Activated T-helper 2 cell treated with anti-CD3 and anti-CD28 coated beads, Interferon-gamma antibody, Interleukin-2, Interleukin-4, amounts not matched to agents 10 μg/mL and 5 μg/mL and 100 μg/mL, durations not matched to agents 14 hours and 24 hours and 36 hours (primary cell): Measurements from ENCODE around the gene RARG. TPM values are rescaled to one million over a fixed set of nuclear protein-coding genes. Genes with fewer than 3 reads are reported as not detected.

ENCODE experiments used
- DNase-seq: peaks from one replicate; pipeline ENCODE4 v3.0.0; 2021; ENCODE audit warnings: low spot score
- H3K27ac Mint-ChIP-seq: one replicate; pipeline ENCODE4 v1.8.0; 2021; ENCODE audit warnings: mixed read lengths
- H3K27me3 Mint-ChIP-seq: one replicate; pipeline ENCODE4 v1.8.0; 2021; ENCODE audit warnings: low read depth, mixed read lengths
- H3K36me3 Mint-ChIP-seq: one replicate; pipeline ENCODE4 v1.8.0; 2021; ENCODE audit warnings: low read depth, mixed read lengths
- H3K4me1 Mint-ChIP-seq: one replicate; pipeline ENCODE4 v1.8.0; 2021; ENCODE audit warnings: low read depth, mixed read lengths
- H3K4me3 Mint-ChIP-seq: one replicate; pipeline ENCODE4 v1.8.0; 2021; ENCODE audit warnings: low read depth, mild to moderate bottlenecking, moderate library complexity, mixed read lengths
- H3K9me3 Mint-ChIP-seq: one replicate; pipeline ENCODE4 v1.8.0; 2021; ENCODE audit warnings: mixed read lengths
- intact Hi-C: fragments of 100-400 bp; cut with micrococcal nuclease; formaldehyde crosslinking; loops from one replicate; pipeline ENCODE4 v1.15.1; 2023
- total RNA-seq: library from RNA; stranded (reverse); gene quantifications from 2 replicates; pipeline ENCODE4 v1.2.3, GENCODE V29; 2022

Gene RARG
- total RNA-seq, 1 donor from 2014 or later, result 38.5 TPM

DNA sequence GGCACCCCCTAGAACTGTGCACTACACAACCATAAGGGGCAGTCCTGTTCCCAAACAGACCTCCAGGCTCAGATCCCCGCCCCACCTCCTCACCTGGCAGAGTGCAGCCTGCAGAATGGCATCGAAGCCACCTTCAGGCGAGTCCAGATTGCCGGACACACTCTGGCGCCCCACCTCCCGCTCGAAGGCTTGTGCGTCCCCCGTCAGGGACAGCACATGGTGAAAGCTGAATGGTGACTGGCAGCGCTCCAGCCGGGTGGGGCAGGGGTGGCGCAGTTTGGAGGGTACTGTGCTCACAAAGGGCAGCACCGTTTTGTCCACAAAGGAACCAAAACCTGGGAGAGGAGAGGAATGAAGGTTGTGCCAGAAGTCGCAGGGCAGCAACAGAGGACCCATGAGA is 35.5 kb downstream of the RARG start:
- Mint-ChIP-seq H3K36me3 (peaks cover 77% of the 10 kb centered on the region), H3K4me1 (peaks cover 32% of the 10 kb centered on the region), H3K4me3 (no peak overlapping the region), H3K9me3 (no peaks in the 10 kb centered on the region), H3K27me3 (no peaks in the 10 kb centered on the region), H3K27ac (peak overlapping the region; percentile 41)
- no peak for DNase-seq
- intact Hi-C loops, result no loop called here

DNA sequence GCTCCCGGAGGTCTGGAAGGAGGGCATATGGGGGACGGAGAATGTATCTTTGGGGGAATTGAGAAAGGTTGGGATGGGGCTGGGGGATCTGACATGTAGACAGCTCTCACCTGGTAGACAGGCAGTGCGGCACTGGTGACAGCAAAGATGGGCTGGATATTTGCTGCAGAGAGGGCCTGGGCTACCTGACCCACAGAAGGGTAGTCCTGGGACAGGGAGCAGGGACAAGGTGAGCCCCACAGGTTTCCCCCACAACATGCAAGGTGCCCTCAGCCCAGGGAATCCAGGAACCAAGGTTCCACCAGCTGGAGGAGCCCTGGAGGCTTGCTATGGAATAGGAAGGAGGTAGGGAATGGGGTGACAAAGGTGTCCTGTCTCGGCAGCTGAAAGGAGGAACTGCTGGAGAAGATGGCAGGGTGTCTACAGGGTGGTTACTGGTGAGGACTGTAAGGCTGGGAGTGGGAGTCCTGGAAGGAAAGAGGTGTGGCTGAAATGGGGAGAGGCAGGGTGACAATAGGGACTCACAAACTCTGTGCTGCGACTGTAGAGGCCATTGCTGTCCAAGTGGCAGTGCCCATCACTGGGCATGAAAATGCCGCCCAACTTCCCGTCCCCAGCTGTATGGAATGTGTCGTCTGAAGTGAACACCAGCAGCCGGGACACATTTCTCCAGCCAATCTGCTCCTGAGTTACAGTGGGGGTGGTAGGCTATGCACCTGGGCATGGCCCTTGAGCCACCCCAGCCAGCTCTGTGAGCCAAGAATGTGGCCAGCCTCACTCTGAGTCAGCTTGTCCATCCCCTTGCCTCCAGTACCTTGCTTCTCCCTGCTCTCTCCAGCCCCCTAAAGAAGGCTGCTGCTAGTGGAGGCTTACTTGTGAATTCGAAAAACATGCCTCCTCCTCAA is 36.2 kb downstream of the RARG start:
- Mint-ChIP-seq H3K27me3 (no peaks in the 10 kb centered on the region), H3K36me3 (peaks cover 75% of the 10 kb centered on the region), H3K4me3 (no peak overlapping the region), H3K4me1 (peaks cover 31% of the 10 kb centered on the region), H3K27ac (no peak overlapping the region), H3K9me3 (no peaks in the 10 kb centered on the region)
- intact Hi-C loops, result no loop called here
- DNase-seq, result no peak

- Mint-ChIP-seq H3K27ac (no peak overlapping the region), H3K36me3 (peaks cover 76% of the 10 kb centered on the region)
- intact Hi-C loops, result no loop called here
These were observed 37.0 kb downstream of the RARG start for GRCh38 chr12:53194973-53195372.

DNA sequence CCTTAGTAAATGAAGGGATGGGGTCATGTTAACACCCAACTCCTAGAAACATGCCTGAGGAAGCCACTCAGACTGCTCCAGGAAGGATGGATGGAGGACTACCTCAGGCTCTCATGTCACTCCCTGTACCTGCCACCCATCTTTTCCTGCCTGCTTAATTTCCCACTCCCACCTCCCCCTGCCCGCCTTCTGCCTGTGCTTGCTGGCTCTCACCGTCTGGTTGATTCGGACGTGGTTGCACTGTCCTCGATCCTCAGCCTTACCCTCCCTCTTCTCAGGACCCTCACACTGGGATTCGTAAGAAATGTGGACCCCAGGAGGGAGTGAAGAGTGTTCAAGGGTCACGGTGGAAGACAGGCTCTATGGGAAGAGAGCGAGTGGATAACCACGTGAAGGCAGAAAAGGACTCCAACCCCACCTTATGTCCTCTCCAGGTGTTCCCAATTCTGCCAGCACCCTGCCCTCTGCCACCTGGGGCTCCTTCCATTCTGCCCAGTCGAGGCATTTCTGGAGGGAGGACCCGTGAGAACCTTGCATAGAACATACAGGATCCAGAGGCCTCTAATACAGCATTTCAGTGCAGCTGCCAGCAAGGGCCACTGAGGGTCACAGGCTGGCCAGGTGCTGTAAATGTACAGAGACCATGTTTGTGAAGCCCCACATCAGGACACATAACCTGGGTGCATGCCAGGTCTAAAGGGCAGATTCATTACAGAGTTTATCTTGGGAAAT is 37.9 kb downstream of the RARG start:
- H3K27me3 Mint-ChIP-seq, result no peaks in the 10 kb centered on the region
- intact Hi-C loops, result no loop called here
- H3K4me3 Mint-ChIP-seq, result no peak overlapping the region
- H3K4me1 Mint-ChIP-seq, result peaks cover 22% of the 10 kb centered on the region
- H3K36me3 Mint-ChIP-seq, result peaks cover 82% of the 10 kb centered on the region
- H3K9me3 Mint-ChIP-seq, result no peaks in the 10 kb centered on the region
- DNase-seq, result no peak
- no peak overlapping the region for H3K27ac Mint-ChIP-seq

More at GRCh38 chr12:53194973-53195372, 37.0 kb downstream of the RARG start:
- H3K9me3 Mint-ChIP-seq, result no peaks in the 10 kb centered on the region
- H3K27me3 Mint-ChIP-seq, result no peaks in the 10 kb centered on the region
- peaks cover 26% of the 10 kb centered on the region for H3K4me1 Mint-ChIP-seq
- DNase-seq, result no peak
- no peak overlapping the region for H3K4me3 Mint-ChIP-seq

DNA sequence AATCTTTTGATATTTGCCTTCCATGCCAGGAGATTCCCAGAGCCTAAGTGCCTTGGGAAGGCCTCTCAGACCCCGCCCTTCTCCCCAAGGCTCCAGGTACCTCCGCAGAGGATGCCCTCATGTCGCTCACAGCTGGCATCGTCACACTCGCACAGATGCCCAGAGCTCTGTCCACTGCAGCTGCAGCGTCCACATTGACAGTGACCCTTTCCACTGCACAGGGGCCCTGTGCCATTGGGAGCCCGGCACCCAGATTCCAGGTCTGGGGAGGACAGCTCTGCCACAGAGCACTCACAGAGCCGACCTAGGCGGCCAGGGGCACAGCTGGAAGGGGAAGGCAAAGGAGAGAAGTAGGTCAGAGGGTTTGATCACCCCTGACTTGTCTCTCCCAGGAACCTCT is 39.0 kb downstream of the RARG start:
- peaks cover 12% of the 10 kb centered on the region for H3K4me1 Mint-ChIP-seq
- peaks cover 85% of the 10 kb centered on the region for H3K36me3 Mint-ChIP-seq
- DNase-seq, result no peak
- H3K4me3 Mint-ChIP-seq, result no peak overlapping the region
- H3K9me3 Mint-ChIP-seq, result no peaks in the 10 kb centered on the region
- intact Hi-C loops, result no loop called here
- no peaks in the 10 kb centered on the region for H3K27me3 Mint-ChIP-seq
- H3K27ac Mint-ChIP-seq, result peak overlapping the region; percentile 62

- Mint-ChIP-seq H3K27ac (no peak overlapping the region), H3K4me1 (peaks cover 11% of the 10 kb centered on the region), H3K27me3 (no peaks in the 10 kb centered on the region), H3K36me3 (peaks cover 87% of the 10 kb centered on the region), H3K9me3 (no peaks in the 10 kb centered on the region), H3K4me3 (no peak overlapping the region)
- intact Hi-C loops, result no loop called here
- DNase-seq, result no peak
These were observed 39.4 kb downstream of the RARG start for GRCh38 chr12:53192531-53193021.

- peaks cover 11% of the 10 kb centered on the region for H3K4me1 Mint-ChIP-seq
- DNase-seq, result no peak
- peaks cover 89% of the 10 kb centered on the region for H3K36me3 Mint-ChIP-seq
- intact Hi-C loops, result no loop called here
- no peaks in the 10 kb centered on the region for H3K9me3 Mint-ChIP-seq
- no peaks in the 10 kb centered on the region for H3K27me3 Mint-ChIP-seq
- no peak overlapping the region for H3K27ac Mint-ChIP-seq
- H3K4me3 Mint-ChIP-seq, result no peak overlapping the region
These were observed 40.0 kb downstream of the RARG start for GRCh38 chr12:53191885-53192530.

GRCh38 chr12:53191096-53191884 is 40.7 kb downstream of the RARG start:
- peaks cover 89% of the 10 kb centered on the region for H3K36me3 Mint-ChIP-seq
- H3K27me3 Mint-ChIP-seq, result no peaks in the 10 kb centered on the region
- peaks cover 11% of the 10 kb centered on the region for H3K4me1 Mint-ChIP-seq
- H3K9me3 Mint-ChIP-seq, result no peaks in the 10 kb centered on the region
- DNase-seq, result no peak
- peak overlapping the region; percentile 22 for H3K27ac Mint-ChIP-seq
- H3K4me3 Mint-ChIP-seq, result no peak overlapping the region
- intact Hi-C loops, result no loop called here

DNA sequence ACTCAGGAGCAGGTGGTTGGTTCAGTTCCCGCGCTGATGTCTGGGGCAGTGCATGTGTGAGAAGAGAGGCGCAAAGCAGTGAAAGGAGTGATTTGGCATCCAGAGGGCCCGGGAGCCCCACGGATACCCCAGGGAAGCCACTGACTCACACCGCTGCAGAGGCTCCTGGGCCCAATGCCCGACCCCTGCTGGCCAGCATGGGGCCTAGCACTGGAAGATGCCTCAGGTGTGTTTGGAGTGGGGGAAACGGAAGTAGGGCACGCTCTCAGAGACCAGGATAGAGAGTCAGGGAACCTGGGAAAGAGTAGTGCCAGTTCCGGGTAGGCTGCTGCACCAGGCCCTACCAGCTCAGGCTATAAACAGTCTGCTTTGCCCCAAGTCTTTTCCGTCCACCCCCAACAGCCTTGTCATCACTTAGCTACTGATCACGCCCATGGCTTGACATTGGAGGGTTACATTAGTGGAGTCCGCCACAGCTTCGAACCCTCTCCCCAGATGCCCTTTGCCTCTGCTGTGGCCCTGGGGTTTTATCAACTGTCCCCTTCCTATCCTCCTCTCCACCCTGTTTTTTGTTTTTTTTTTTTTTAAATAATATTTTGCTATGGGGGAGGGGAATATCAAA is 41.8 kb downstream of the RARG start:
- Mint-ChIP-seq H3K27me3 (no peaks in the 10 kb centered on the region), H3K27ac (no peak overlapping the region), H3K9me3 (no peaks in the 10 kb centered on the region), H3K4me3 (no peak overlapping the region), H3K36me3 (peaks cover 89% of the 10 kb centered on the region), H3K4me1 (peaks cover 12% of the 10 kb centered on the region)
- DNase-seq, result no peak
- intact Hi-C loops, result loop anchor here (1.0 kb wide), 1 partner anchor 31 kb away; no protein-coding TSS in a partner anchor

DNA sequence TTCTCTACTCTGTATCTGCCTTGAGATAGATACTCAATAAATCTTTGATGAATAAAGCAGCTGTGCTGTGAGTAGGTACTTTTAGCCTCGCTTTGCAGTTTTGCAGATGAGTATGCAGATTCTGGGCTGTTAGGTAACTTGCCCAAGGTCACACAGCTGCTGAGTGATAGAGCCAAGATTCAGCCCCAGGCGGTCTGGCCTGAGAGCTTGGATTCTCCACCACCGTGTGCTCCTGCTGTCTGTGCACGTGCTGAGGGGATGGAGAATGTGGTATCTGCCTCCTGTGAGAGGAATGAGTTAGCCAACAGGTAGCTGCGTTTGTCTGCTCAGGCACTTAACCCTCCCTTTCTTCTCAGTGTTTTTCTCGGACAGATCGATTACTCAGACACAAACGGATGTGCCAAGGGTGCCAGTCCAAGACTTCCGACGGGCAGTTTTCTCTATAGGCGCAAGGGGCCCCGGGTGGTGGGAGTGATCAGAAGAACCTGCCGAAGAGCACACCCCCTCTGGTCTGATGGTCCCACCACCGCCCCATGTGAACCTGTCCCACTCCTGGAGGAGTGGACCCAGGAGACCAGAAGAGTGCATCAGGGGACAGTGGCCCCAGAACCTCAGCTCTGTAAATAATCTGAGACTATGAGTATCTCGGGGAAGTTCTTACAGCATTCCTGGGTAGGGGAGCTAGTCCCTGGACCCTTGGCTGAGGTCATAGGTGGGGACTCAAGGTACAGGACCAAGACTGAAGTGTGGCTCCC is 44.7 kb downstream of the RARG start:
- Mint-ChIP-seq H3K4me3 (no peak overlapping the region), H3K27me3 (no peaks in the 10 kb centered on the region), H3K36me3 (peaks cover 90% of the 10 kb centered on the region), H3K4me1 (peaks cover 26% of the 10 kb centered on the region), H3K27ac (no peak overlapping the region), H3K9me3 (no peaks in the 10 kb centered on the region)
- intact Hi-C loops, result no loop called here
- DNase-seq, result no peak

DNA sequence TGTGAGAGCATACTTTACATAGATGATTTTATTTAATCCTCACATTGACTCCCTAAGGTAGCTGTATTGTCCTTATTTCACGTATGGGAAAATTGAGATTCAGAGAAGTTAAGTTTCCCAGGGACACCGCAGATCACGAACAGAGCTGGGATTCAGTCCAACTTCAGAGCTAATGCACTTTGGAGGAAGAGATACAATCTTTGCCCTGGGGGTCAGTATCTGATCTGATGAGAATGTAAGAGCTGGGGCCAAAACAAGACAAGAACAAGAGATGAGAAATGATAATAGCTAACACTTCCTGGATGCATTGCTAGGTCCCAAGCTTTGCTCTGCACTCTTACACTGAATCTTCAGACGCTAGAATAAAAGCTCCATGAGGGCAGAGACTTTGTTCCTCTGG is 45.3 kb downstream of the RARG start:
- H3K36me3 Mint-ChIP-seq, result peaks cover 90% of the 10 kb centered on the region
- H3K9me3 Mint-ChIP-seq, result no peaks in the 10 kb centered on the region
- no peak overlapping the region for H3K27ac Mint-ChIP-seq
- no peaks in the 10 kb centered on the region for H3K27me3 Mint-ChIP-seq
- no peak overlapping the region for H3K4me3 Mint-ChIP-seq
- intact Hi-C loops, result no loop called here
- no peak for DNase-seq
- peaks cover 31% of the 10 kb centered on the region for H3K4me1 Mint-ChIP-seq
